HepG2 (cell line): ENCODE measurements around the gene CALM1. TPM values are rescaled to one million over a fixed set of nuclear protein-coding genes. Genes with fewer than 3 reads are reported as not detected.

Experiments
- DNMT1 ChIP-seq: sonication (generic); formaldehyde crosslinking; IDR thresholded peaks from 2 replicates; pipeline ENCODE4 v1.5.1; 2020; ENCODE audit warnings: mild to moderate bottlenecking, missing genetic modification reagents
- HNF4G ChIP-seq, 2 experiments: sonication (generic) in 1 of 2; formaldehyde crosslinking in 1 of 2; IDR thresholded peaks; 2 replicates each; pipeline versions ENCODE4 v1.4.0 to v1.6.1; 2011 to 2020; ENCODE audit warnings: borderline replicate concordance in 2 of 2, low read depth in 2 of 2, mild to moderate bottlenecking in 2 of 2, low read length in 1 of 2, missing genetic modification reagents in 1 of 2, moderate library complexity in 1 of 2
- HNRNPH1 ChIP-seq: fragments of 200-400 bp; formaldehyde crosslinking; optimal IDR thresholded peaks from 2 replicates; pipeline ENCODE3; 2017; ENCODE audit warnings: mild to moderate bottlenecking, low read depth, low read length
- KMT2B ChIP-seq: IDR thresholded peaks from 2 replicates; pipeline ENCODE4 v1.6.1; 2016; ENCODE audit warnings: missing genetic modification reagents, missing compliant biosample characterization
- SAFB2 ChIP-seq: sonication (generic); formaldehyde crosslinking; IDR thresholded peaks from 2 replicates; pipeline ENCODE4 v1.5.1; 2020; ENCODE audit warnings: missing genetic modification reagents, low read depth, mild to moderate bottlenecking, borderline replicate concordance
- TBL1XR1 ChIP-seq: fragments of 150-350 bp; IDR thresholded peaks from 2 replicates; pipeline ENCODE4 v1.6.1; 2014; ENCODE audit warnings: borderline replicate concordance, low read length; ENCODE audit not compliant: partially characterized antibody
- ZNF549 ChIP-seq: sonication (generic); formaldehyde crosslinking; IDR thresholded peaks from 2 replicates; pipeline ENCODE4 v1.5.0; 2020; ENCODE audit warnings: missing genetic modification reagents
- polyA plus RNA-seq, 8 experiments: library from polyadenylated mRNA; depleted of rRNA in 3 of 8; stranded (reverse) in 7 of 8; unstranded in 1 of 8; fragments of >200 nt; fragmentation: Illumina TruSeq in 4 of 8; extraction: Trizol in 4 of 8; gene quantifications; 2 replicates each; pipeline versions ENCODE4 v1.2.1 to v1.2.3, GENCODE V29; 2011 to 2016; ENCODE audit warnings: low read depth in 4 of 8, missing spikeins in 1 of 8, mixed read lengths in 1 of 8; ENCODE audit not compliant: insufficient read depth in 1 of 8
- total RNA-seq, 5 experiments: library from RNA; depleted of rRNA; stranded (reverse); fragments of >200 nt; fragmentation: Illumina TruSeq; extraction: Trizol; gene quantifications; 2 replicates each; pipeline ENCODE4 v1.2.3, GENCODE V29; 2016; ENCODE audit warnings: low read depth in 1 of 5
- TF ChIP-seq, protein P1 (sequence below): sonication (generic); formaldehyde crosslinking; IDR thresholded peaks from 2 replicates; pipeline ENCODE4 v1.4.0; 2020; ENCODE audit warnings: missing genetic modification reagents, borderline replicate concordance
- TF ChIP-seq, protein P2 (sequence below): sonication (generic); formaldehyde crosslinking; IDR thresholded peaks from 2 replicates; pipeline ENCODE4 v1.4.0; 2020; ENCODE audit warnings: missing genetic modification reagents
- TF ChIP-seq, protein P3 (sequence below): sonication (generic); formaldehyde crosslinking; IDR thresholded peaks from 2 replicates; pipeline ENCODE4 v1.8.0; 2022; ENCODE audit warnings: missing genetic modification reagents, mild to moderate bottlenecking, inconsistent platforms, borderline replicate concordance

The CALM1 gene
- total and polyA plus RNA-seq, 2 of the 13 experiments (the other 11 are each of a cell fraction or from before 2014, with no cell fraction given) = 110 to 238 TPM

DNA sequence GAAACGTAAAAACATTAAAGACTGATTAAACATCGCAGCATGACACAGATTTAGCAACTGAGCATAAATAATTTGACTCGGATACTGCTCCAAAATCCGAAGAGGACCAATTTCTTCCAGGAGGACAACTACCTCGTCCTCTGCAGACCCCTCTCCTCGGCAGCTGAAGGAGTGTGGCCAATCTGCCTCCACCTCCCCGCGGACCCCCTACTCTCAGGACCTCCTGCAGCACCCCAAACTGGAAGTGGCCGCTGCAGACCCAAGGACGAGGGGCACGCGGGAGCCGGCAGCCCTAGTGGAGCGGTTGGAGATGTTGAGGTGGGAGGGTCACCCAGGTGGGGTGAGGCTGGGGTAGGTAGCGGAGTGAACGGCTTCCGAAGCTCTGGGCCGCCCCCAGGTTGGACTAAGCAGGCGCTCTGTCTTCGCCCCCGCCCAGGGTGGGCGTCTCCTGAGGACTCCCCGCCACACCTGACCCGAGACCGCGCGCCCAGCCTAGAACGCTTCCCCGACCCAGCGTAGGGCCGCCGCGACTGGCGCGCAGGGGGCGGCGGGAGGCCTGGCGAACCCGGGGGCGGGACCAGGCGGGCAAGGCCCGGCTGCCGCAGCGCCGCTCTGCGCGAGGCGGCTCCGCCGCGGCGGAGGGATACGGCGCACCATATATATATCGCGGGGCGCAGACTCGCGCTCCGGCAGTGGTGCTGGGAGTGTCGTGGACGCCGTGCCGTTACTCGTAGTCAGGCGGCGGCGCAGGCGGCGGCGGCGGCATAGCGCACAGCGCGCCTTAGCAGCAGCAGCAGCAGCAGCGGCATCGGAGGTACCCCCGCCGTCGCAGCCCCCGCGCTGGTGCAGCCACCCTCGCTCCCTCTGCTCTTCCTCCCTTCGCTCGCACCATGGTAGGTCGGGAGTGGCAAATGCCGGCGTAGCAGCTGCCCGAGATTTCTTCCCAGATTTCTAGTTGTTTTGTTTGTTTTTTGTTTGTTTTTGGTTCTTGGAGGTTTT, at the start of gene CALM1 (continued):
- TF ChIP-seq, protein P1, sequence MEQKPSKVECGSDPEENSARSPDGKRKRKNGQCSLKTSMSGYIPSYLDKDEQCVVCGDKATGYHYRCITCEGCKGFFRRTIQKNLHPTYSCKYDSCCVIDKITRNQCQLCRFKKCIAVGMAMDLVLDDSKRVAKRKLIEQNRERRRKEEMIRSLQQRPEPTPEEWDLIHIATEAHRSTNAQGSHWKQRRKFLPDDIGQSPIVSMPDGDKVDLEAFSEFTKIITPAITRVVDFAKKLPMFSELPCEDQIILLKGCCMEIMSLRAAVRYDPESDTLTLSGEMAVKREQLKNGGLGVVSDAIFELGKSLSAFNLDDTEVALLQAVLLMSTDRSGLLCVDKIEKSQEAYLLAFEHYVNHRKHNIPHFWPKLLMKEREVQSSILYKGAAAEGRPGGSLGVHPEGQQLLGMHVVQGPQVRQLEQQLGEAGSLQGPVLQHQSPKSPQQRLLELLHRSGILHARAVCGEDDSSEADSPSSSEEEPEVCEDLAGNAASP (CRISPR knock-in tag) = 0 out of 2 replicates have a peak, but pooled peaks have one; percentile 12
- TF ChIP-seq TBL1XR1 (peak; percentile 36), KMT2B (CRISPR knock-in tag) (peak; percentile 82), HNRNPH1 (peak; percentile 55), SAFB2 (CRISPR knock-in tag) (peak; percentile 86), DNMT1 (0 out of 2 replicates have a peak, but pooled peaks have one; percentile 66), ZNF549 (CRISPR knock-in tag) (peak; percentile 77; the same call in 1 of the 2 replicates), HNF4G (IDR thresholded peaks at IDR 0.05; ENCODE audit: borderline replicate concordance, low read depth, low read length) (peak; percentile 77; the same call in 1 of the 2 replicates), HNF4G (CRISPR knock-in tag; IDR thresholded peaks at IDR 0.05; ENCODE audit: borderline replicate concordance, low read depth) (0 out of 2 replicates have a peak, but pooled peaks have one; percentile 18)
- TF ChIP-seq, protein P2, sequence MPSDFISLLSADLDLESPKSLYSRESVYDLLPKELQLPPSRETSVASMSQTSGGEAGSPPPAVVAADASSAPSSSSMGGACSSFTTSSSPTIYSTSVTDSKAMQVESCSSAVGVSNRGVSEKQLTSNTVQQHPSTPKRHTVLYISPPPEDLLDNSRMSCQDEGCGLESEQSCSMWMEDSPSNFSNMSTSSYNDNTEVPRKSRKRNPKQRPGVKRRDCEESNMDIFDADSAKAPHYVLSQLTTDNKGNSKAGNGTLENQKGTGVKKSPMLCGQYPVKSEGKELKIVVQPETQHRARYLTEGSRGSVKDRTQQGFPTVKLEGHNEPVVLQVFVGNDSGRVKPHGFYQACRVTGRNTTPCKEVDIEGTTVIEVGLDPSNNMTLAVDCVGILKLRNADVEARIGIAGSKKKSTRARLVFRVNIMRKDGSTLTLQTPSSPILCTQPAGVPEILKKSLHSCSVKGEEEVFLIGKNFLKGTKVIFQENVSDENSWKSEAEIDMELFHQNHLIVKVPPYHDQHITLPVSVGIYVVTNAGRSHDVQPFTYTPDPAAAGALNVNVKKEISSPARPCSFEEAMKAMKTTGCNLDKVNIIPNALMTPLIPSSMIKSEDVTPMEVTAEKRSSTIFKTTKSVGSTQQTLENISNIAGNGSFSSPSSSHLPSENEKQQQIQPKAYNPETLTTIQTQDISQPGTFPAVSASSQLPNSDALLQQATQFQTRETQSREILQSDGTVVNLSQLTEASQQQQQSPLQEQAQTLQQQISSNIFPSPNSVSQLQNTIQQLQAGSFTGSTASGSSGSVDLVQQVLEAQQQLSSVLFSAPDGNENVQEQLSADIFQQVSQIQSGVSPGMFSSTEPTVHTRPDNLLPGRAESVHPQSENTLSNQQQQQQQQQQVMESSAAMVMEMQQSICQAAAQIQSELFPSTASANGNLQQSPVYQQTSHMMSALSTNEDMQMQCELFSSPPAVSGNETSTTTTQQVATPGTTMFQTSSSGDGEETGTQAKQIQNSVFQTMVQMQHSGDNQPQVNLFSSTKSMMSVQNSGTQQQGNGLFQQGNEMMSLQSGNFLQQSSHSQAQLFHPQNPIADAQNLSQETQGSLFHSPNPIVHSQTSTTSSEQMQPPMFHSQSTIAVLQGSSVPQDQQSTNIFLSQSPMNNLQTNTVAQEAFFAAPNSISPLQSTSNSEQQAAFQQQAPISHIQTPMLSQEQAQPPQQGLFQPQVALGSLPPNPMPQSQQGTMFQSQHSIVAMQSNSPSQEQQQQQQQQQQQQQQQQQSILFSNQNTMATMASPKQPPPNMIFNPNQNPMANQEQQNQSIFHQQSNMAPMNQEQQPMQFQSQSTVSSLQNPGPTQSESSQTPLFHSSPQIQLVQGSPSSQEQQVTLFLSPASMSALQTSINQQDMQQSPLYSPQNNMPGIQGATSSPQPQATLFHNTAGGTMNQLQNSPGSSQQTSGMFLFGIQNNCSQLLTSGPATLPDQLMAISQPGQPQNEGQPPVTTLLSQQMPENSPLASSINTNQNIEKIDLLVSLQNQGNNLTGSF (CRISPR knock-in tag) = peak; percentile 56; the same call in 1 of the 2 replicates
- TF ChIP-seq, protein P3, sequence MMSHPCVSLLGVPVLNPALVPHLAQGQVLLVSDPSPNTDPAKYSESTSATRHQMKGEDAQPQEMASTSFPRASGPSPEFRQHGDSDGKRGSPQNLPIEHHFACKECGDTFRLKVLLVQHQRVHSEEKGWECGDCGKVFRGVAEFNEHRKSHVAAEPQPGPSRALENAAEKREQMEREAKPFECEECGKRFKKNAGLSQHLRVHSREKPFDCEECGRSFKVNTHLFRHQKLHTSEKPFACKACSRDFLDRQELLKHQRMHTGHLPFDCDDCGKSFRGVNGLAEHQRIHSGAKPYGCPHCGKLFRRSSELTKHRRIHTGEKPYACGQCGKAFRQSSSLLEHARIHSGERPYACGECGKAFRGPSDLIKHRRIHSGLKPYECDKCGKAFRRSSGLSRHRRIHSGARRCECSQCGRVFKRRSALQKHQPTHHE (CRISPR knock-in tag) = peak; percentile 92; the same call in 1 of the 2 replicates
